Neural cell (in vitro differentiated cells): ENCODE results near the gene IVNS1ABP. TPM values are rescaled to one million over a fixed set of nuclear protein-coding genes. Genes with fewer than 3 reads are reported as not detected.

Experiments
- H2AFZ ChIP-seq: fragments of 200-600, 300-800 bp; sonication (generic), shearing (Covaris generic); 2 replicates; pipeline ENCODE4 v1.6.0; 2014; ENCODE audit warnings: low read depth, mild to moderate bottlenecking, antibody characterized with exemption, low read length, moderate library complexity
- H3F3A ChIP-seq: fragments of 200-600 bp; shearing (Covaris generic); 2 replicates; pipeline ENCODE4 v1.6.1; 2016; ENCODE audit warnings: mild to moderate bottlenecking, moderate library complexity, mixed read lengths, antibody characterized with exemption, low read length; ENCODE audit not compliant: insufficient read depth, poor library complexity, severe bottlenecking
- H3K27ac ChIP-seq: fragments of 200-600, 300-800 bp; sonication (generic), shearing (Covaris generic); 2 replicates; pipeline ENCODE4 v1.5.1; 2014; ENCODE audit warnings: mild to moderate bottlenecking, low read length, moderate library complexity
- H3K27me3 ChIP-seq: fragments of 300-800, 200-600 bp; sonication (generic), shearing (Covaris generic); 2 replicates; pipeline ENCODE4 v1.6.0; 2014; ENCODE audit warnings: mild to moderate bottlenecking, low read depth, low read length, moderate library complexity; ENCODE audit not compliant: insufficient read depth
- H3K36me3 ChIP-seq: fragments of 300-800, 200-600 bp; sonication (generic), shearing (Covaris generic); 2 replicates; pipeline ENCODE4 v1.5.1; 2014; ENCODE audit warnings: mild to moderate bottlenecking, antibody characterized with exemption, low read length, moderate library complexity; ENCODE audit not compliant: insufficient read depth
- H3K4me2 ChIP-seq: fragments of 300-800, 200-600 bp; sonication (generic), shearing (Covaris generic); 2 replicates; pipeline ENCODE4 v1.6.0; 2014; ENCODE audit warnings: mild to moderate bottlenecking, low read length
- H3K4me3 ChIP-seq: fragments of 300-800, 200-600 bp; sonication (generic), shearing (Covaris generic); 2 replicates; pipeline ENCODE4 v1.5.1; 2014; ENCODE audit warnings: mild to moderate bottlenecking, low read length, moderate library complexity
- H3K79me2 ChIP-seq: fragments of 200-600 bp; shearing (Covaris generic); replicated peaks from 2 replicates; pipeline ENCODE4 v1.6.0; 2014; ENCODE audit warnings: mild to moderate bottlenecking, low read length, moderate library complexity; ENCODE audit not compliant: insufficient read depth
- H3K9ac ChIP-seq: fragments of 300-800, 200-600 bp; sonication (generic), shearing (Covaris generic); 2 replicates; pipeline ENCODE4 v1.6.1; 2016; ENCODE audit warnings: mild to moderate bottlenecking, low read length, mixed read lengths
- H3K9me2 ChIP-seq: fragments of 200-600 bp; shearing (Covaris generic); 2 replicates; pipeline ENCODE4 v1.6.1; 2016; ENCODE audit warnings: mild to moderate bottlenecking, low read length, mixed read lengths; ENCODE audit not compliant: insufficient read depth
- H3K9me3 ChIP-seq: fragments of 200-600, 300-800 bp; sonication (generic), shearing (Covaris generic); 2 replicates; pipeline ENCODE4 v1.6.1; 2016; ENCODE audit warnings: mild to moderate bottlenecking, mixed run types, low read length, moderate library complexity, mixed read lengths
- H4K20me1 ChIP-seq: fragments of 200-600 bp; shearing (Covaris generic); 2 replicates; pipeline ENCODE4 v1.6.1; 2016; ENCODE audit warnings: mild to moderate bottlenecking, mixed run types; ENCODE audit not compliant: insufficient read depth
- CTCF ChIP-seq: fragments of 450-650 bp; IDR thresholded peaks from 2 replicates; pipeline ENCODE4 v1.5.1; 2014; ENCODE audit warnings: antibody characterized with exemption, mild to moderate bottlenecking, moderate library complexity; ENCODE audit not compliant: poor library complexity, severe bottlenecking
- EP300 ChIP-seq: fragments of 450-650 bp; conservative IDR thresholded peaks from 2 replicates; pipeline ENCODE4 v1.6.1; 2014; ENCODE audit warnings: antibody characterized with exemption, mild to moderate bottlenecking, moderate library complexity; ENCODE audit not compliant: poor library complexity, severe bottlenecking
- EZH2 ChIP-seq: fragments of 200-600, 300-800 bp; shearing (Covaris generic), sonication (generic); IDR thresholded peaks from 2 replicates; pipeline ENCODE4 v1.6.1; 2014; ENCODE audit warnings: antibody characterized with exemption, low read length, borderline replicate concordance, mild to moderate bottlenecking; ENCODE audit not compliant: insufficient read depth, poor library complexity, severe bottlenecking
- MXI1 ChIP-seq: fragments of 450-650 bp; conservative IDR thresholded peaks from 2 replicates; pipeline ENCODE4 v1.6.1; 2014; ENCODE audit warnings: antibody characterized with exemption, mild to moderate bottlenecking; ENCODE audit not compliant: poor library complexity, severe bottlenecking
- POLR2AphosphoS5 ChIP-seq: IDR thresholded peaks from 2 replicates; pipeline ENCODE4 v1.6.1; 2012
- RAD21 ChIP-seq: fragments of 450-650 bp; conservative IDR thresholded peaks from 2 replicates; pipeline ENCODE4 v1.6.1; 2014; ENCODE audit warnings: antibody characterized with exemption, mild to moderate bottlenecking, moderate library complexity
- SMC3 ChIP-seq: fragments of 450-650 bp; conservative IDR thresholded peaks from 2 replicates; pipeline ENCODE4 v1.6.1; 2014; ENCODE audit warnings: antibody characterized with exemption, mild to moderate bottlenecking, moderate library complexity; ENCODE audit not compliant: poor library complexity
- TAF1 ChIP-seq: IDR thresholded peaks from 2 replicates; pipeline ENCODE4 v1.6.1; 2012; ENCODE audit warnings: low read depth
- polyA plus RNA-seq: library from polyadenylated mRNA; depleted of rRNA; stranded (reverse); fragments of >200 nt; gene quantifications from 2 replicates; pipeline ENCODE4 v1.2.3, GENCODE V29; 2014
- TF ChIP-seq, protein P1 (sequence below): IDR thresholded peaks from 2 replicates; pipeline ENCODE4 v1.6.1; 2012; ENCODE audit warnings: borderline replicate concordance

The IVNS1ABP gene
- polyA plus RNA-seq, 1 donor from 2014 or later, result 208 TPM

DNA sequence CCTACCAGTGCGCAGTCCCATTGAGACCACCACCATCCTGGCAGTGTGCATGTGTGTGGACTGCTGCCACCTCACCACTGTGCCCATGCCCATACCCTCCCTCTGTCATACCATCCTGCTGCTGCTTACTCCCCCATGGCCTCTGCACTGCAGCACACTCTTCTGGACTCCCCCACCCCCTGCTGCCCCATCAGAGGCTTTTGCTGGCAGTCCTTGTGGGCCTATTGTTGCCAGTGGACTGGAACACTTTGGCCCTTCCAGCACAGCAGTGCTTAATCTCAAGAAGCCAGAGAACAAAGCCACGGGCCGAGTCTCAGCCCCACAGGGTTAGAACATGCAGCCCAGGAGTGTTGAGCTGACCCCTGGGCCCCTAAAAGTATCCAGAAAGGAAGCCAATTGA, 41.9 kb upstream of the IVNS1ABP start:
- Histone ChIP-seq H3K9me3 (no peaks in the 10 kb centered on the region), H3K4me3 (no peak overlapping the region), H3K27me3 (no peaks in the 10 kb centered on the region), H3K9me2 (no peaks in the 10 kb centered on the region), H3K36me3 (no peaks in the 10 kb centered on the region), H2AFZ (no peak overlapping the region), H3K4me2 (no peak overlapping the region), H3K79me2 (no peaks in the 10 kb centered on the region), H3F3A (no peaks in the 10 kb centered on the region), H3K27ac (no peak overlapping the region), H3K9ac (no peak overlapping the region), H4K20me1 (no peaks in the 10 kb centered on the region)
- TF ChIP-seq MXI1, result no peak
- TF ChIP-seq CTCF, result no peak
- no peak for TF ChIP-seq POLR2AphosphoS5

- Histone ChIP-seq H3K36me3 (no peaks in the 10 kb centered on the region), H3K9me2 (no peaks in the 10 kb centered on the region), H3K9me3 (no peaks in the 10 kb centered on the region), H3K4me3 (no peak overlapping the region), H3K79me2 (no peaks in the 10 kb centered on the region), H3K9ac (no peak overlapping the region), H3F3A (no peaks in the 10 kb centered on the region), H3K27me3 (no peaks in the 10 kb centered on the region), H3K27ac (no peak overlapping the region), H2AFZ (no peak overlapping the region), H4K20me1 (no peaks in the 10 kb centered on the region), H3K4me2 (no peak overlapping the region)
- TF ChIP-seq EZH2 (no peak), MXI1 (no peak), TAF1 (no peak), SMC3 (no peak), CTCF (no peak), RAD21 (no peak), POLR2AphosphoS5 (no peak), EP300 (no peak)
- TF ChIP-seq, protein P1, sequence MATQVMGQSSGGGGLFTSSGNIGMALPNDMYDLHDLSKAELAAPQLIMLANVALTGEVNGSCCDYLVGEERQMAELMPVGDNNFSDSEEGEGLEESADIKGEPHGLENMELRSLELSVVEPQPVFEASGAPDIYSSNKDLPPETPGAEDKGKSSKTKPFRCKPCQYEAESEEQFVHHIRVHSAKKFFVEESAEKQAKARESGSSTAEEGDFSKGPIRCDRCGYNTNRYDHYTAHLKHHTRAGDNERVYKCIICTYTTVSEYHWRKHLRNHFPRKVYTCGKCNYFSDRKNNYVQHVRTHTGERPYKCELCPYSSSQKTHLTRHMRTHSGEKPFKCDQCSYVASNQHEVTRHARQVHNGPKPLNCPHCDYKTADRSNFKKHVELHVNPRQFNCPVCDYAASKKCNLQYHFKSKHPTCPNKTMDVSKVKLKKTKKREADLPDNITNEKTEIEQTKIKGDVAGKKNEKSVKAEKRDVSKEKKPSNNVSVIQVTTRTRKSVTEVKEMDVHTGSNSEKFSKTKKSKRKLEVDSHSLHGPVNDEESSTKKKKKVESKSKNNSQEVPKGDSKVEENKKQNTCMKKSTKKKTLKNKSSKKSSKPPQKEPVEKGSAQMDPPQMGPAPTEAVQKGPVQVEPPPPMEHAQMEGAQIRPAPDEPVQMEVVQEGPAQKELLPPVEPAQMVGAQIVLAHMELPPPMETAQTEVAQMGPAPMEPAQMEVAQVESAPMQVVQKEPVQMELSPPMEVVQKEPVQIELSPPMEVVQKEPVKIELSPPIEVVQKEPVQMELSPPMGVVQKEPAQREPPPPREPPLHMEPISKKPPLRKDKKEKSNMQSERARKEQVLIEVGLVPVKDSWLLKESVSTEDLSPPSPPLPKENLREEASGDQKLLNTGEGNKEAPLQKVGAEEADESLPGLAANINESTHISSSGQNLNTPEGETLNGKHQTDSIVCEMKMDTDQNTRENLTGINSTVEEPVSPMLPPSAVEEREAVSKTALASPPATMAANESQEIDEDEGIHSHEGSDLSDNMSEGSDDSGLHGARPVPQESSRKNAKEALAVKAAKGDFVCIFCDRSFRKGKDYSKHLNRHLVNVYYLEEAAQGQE, result no peak
Measured at GRCh38 chr1:185355947-185356346, 38.9 kb upstream of the IVNS1ABP start.
